GM21447 (cell line): ENCODE results near the gene PAQR4.
"Not testable (repeated sequence)": the region's sequence is repeated elsewhere in the genome, so short reads cannot be mapped to it uniquely, and the experiment has no call there.

Experiments used
- ATAC-seq: cut with Tn5 transposase; IDR thresholded peaks from one replicate; pipeline ENCODE4 v1.9.1; 2021; ENCODE audit not compliant: unreplicated experiment

PAQR4 gene

GRCh38 chr16:2968738-2969544 lies at the start of gene PAQR4:
Gene PAQR4, plus strand, starts transcription at chr16:2969348. Its CDS starts 327 bp downstream, at chr16:2969675.
- peak; percentile 69 for ATAC-seq

DNA sequence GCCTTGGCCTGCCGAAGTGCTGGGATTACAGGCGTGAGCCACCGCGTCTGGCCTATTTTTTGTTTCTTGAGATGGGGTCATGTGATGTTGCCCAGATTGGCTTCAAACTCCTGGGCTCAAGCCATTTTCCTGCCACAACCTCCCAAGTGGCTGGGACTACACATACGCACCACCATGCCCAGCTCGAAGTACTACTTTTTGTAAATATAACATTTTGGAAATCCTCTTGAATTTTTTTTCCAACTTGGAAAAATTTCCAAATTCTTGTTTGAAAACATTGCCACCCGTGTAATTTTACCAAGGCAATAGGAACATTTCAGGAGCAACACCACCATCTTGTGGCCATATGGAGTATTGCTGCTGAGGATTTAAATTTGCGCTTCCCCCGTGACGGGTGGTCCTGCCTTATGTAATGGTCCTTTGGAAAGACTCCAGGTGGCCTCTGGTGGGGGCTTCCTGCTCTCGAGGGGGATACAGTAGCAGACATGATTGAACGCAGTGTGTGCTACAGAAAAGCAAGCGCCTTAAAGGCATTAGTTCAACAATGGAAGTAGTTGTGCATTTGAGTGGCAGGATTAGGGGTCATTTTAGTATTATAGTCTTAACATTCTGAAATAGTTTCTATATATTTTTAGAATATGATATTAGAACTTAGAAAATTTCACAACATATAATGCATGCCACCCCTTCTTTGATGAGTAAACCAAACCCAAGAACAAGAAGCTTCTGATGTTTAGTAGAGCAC lies 49.5 kb upstream of the PAQR4 start:
- ATAC-seq: no peak

GRCh38 chr16:2923481-2923880 lies 45.7 kb upstream of the PAQR4 start:
- no peak for ATAC-seq

- ATAC-seq: no peak
These were observed 44.0 kb upstream of the PAQR4 start for GRCh38 chr16:2924901-2925755.

- no peak for ATAC-seq
These were observed 43.0 kb upstream of the PAQR4 start for GRCh38 chr16:2925951-2926649.

GRCh38 chr16:2926650-2926999 lies 42.5 kb upstream of the PAQR4 start:
- ATAC-seq: no peak

DNA sequence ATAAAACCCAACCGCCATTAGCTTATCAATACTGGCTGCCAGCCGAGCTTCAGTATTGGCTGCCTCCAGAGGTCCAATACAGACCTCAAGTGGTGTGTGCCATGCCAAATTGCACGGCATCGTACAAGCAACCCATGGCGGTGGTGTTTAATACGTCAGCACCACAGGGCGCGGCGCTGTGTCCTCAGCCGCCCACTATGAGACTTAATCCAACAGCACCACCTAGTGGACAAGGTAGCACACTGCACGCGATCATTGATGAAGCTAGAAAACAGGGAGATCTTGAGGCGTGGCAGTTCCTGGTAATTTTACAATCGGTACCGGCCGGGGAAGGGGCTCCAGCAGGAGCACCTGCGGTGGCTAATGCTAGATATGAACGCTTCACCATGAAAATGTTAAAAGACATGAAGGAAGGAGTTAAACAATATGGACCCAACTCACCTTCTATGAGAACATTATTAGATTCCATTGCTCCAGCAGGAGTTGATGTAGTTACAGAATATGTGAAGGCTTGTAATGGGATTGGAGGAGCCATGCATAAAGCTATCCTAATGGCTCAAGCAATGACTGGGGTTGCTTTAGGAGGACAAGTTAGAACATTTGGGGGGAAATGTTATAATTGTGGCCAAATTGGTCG lies 42.0 kb upstream of the PAQR4 start:
- no peak for ATAC-seq

DNA sequence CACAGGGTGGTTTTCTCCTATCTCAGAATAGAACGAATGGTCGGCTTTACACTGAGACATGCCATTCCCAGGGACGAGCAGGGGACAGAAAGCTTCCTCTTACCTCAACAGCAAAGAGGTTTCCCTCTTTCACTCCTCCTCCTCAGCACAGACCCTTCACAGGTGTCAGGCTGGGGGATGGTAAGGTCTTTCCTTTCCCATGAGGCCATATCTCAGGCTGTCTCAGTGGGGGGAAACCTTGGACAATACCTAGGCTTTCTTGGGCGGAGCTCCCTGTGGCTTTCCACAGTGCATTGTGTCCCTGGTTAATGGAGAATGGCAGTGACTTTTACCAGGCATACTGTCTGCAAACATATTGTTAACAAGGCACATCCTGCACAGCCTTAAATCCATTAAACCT lies 41.0 kb upstream of the PAQR4 start:
- not testable (repeated sequence) for ATAC-seq

- ATAC-seq: no peak
These were observed 40.4 kb upstream of the PAQR4 start for GRCh38 chr16:2928796-2929195.

- no peak for ATAC-seq
These were observed 39.5 kb upstream of the PAQR4 start for GRCh38 chr16:2929693-2930092.

DNA sequence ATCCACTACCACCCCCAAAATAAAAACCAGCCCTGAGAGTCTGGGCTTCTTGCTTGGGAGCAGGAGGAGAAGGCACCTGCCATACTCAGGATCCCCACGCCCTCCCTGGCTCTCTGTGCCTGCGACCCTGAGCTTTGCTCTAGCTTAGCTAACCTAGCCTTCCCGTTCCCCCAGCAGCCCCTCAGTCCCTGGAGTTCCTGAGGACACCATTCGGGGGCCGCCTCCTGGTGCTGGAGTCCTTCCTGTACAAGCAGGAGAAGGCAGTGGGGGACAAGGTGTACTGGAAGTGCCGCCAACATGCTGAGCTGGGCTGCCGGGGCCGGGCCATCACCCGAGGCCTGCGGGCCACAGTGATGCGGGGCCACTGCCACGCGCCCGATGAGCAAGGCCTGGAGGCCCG lies 38.9 kb upstream of the PAQR4 start:
- ATAC-seq: no peak

DNA sequence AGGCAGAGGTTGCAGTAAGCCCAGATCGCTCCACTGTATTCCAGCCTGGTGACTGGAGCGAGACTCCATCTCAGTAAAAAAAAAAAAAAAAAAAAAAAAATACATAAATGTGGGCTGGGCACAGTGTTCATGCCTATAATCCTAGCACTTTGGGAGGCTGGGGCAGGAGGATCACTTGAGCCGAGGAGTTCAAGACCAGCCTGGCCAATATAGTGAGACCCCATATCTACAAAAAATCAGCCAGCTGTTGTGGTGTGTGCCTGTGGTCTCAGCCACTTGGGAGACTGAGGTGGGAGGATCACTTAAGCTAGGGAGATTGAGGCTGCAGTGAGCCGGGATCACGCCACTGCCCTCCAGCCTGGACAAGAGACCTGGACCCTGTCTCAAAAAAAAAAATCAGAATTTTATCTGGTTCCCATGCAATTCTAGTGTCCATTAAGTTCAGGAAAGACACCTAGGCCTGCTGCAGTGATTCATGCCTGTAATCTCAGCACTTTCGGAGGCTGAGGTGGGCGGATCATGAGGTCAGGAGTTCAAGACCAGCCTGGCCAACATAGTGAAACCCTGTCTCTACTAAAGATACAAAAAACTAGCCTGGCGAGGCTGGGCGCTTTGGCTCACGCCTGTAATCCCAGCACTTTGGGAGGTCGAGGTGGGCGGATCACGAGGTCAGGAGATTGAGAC lies 37.8 kb upstream of the PAQR4 start:
- not testable (repeated sequence) for ATAC-seq

GRCh38 chr16:2933136-2933535 lies 36.0 kb upstream of the PAQR4 start:
- no peak for ATAC-seq

GRCh38 chr16:2933701-2934100 lies 35.4 kb upstream of the PAQR4 start:
- ATAC-seq: no peak

DNA sequence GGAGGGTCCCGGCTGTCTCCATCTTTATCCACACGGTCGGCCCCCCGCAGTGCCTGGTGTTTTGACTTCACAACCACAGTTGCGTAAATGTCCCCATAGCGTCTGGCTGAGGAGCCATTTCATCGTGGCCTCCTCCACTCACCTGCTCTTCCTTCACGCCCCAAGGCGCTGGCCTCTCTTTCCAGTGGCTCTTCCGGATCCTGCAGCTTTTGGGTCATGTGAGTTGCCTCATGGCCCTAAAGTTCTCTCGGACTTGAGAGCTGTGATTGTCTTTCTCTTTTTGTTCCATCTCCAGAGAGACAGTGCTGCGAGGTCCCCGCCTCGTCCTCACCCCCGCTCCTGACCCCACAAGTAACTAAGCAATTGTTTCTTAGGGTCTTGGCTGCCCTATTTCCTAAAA lies 34.7 kb upstream of the PAQR4 start:
- ATAC-seq: no peak

GRCh38 chr16:2936436-2937011 lies 32.6 kb upstream of the PAQR4 start:
- ATAC-seq: no peak

DNA sequence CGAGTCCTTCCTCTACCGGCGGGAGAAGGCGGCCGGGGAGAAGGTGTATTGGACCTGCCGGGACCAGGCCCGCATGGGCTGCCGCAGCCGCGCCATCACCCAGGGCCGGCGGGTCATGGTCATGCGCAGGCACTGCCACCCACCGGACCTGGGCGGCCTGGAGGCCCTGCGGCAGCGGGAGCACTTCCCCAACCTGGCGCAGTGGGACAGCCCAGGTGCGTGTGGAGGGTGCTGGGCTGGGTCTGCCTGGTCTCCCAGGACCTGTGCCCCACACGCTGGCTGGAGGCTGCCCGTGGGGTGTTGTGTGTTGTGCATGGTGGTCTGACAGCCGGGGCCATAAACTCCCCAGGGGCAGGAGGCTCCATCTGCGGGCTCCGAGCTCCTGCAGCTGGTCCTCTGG lies 32.0 kb upstream of the PAQR4 start:
- ATAC-seq: no peak

- no peak for ATAC-seq
These were observed 30.9 kb upstream of the PAQR4 start for GRCh38 chr16:2938206-2938605.

GRCh38 chr16:2939968-2940367 lies 29.2 kb upstream of the PAQR4 start:
- ATAC-seq: no peak

DNA sequence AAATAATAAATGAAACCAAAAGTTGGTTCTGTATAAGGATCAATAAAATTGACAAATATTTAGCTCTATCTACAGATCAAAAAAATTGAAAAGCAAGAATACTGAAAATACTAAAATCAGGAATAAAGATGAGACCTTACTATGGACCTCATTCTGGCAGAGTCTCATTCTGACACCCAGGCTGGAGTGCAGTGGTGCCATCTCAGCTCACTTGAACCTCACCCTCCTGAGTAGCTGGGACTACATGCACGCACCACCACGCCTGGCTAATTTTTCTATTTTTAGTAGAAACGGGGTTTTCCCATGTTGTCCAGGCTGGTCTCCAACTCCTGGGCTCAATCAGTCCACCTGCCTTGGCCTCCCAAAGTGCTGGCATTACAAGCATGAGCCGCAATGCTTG lies 27.1 kb upstream of the PAQR4 start:
- no peak for ATAC-seq
